ENCODE measurements around the gene ZNF662.

Gene ZNF662

GRCh38 chr3:42884324-42884723 is 21.6 kb upstream of the ZNF662 start:
- TF ChIP-seq GABPA (IDR thresholded peaks at IDR 0.05; ENCODE audit: low read depth) (no peak), REST (IDR thresholded peaks at IDR 0.05; ENCODE audit: insufficient replicate concordance, low read depth) (no peak), POLR2AphosphoS5 (IDR thresholded peaks at IDR 0.05; ENCODE audit: low read depth) (no peak), SPI1 (IDR thresholded peaks at IDR 0.05; ENCODE audit: borderline replicate concordance, low read depth) (no peak), CTCF (IDR thresholded peaks at IDR 0.05; ENCODE audit: insufficient read depth, low read length) (no peak)
- peaks cover 3% of the 10 kb centered on the region for H3K27me3 ChIP-seq (ENCODE audit: insufficient read depth, poor library complexity, severe bottlenecking)
- DNase-seq (ENCODE audit: low read depth in 1 of 2, low spot score in 1 of 2), result no peak
- H3K27ac ChIP-seq (replicated peaks), result no peak overlapping the region
- no peak overlapping the region for H3K4me3 ChIP-seq (replicated peaks; ENCODE audit: insufficient read depth, low read length)

- no peak overlapping the region for H3K4me3 ChIP-seq (replicated peaks; ENCODE audit: insufficient read depth, low read length)
- DNase-seq (ENCODE audit: low read depth in 1 of 2, low spot score in 1 of 2), result no peak
- no peak overlapping the region for H3K27ac ChIP-seq (replicated peaks)
- no peak for TF ChIP-seq POLR2AphosphoS5 (IDR thresholded peaks at IDR 0.05; ENCODE audit: low read depth)
- no peak for TF ChIP-seq GABPA (IDR thresholded peaks at IDR 0.05; ENCODE audit: low read depth)
- no peak for TF ChIP-seq CTCF (IDR thresholded peaks at IDR 0.05; ENCODE audit: insufficient read depth, low read length)
- peaks cover 3% of the 10 kb centered on the region for H3K27me3 ChIP-seq (ENCODE audit: insufficient read depth, poor library complexity, severe bottlenecking)
Measured at GRCh38 chr3:42886294-42886822, 19.6 kb upstream of the ZNF662 start.

- Histone ChIP-seq H3K27me3 (ENCODE audit: insufficient read depth, poor library complexity, severe bottlenecking) (peaks cover 3% of the 10 kb centered on the region), H3K27ac (replicated peaks) (no peak overlapping the region), H3K4me3 (replicated peaks; ENCODE audit: insufficient read depth, low read length) (no peak overlapping the region)
- TF ChIP-seq POLR2AphosphoS5 (IDR thresholded peaks at IDR 0.05; ENCODE audit: low read depth) (no peak), REST (IDR thresholded peaks at IDR 0.05; ENCODE audit: insufficient replicate concordance, low read depth) (no peak), SPI1 (IDR thresholded peaks at IDR 0.05; ENCODE audit: borderline replicate concordance, low read depth) (no peak), CTCF (IDR thresholded peaks at IDR 0.05; ENCODE audit: insufficient read depth, low read length) (no peak), GABPA (IDR thresholded peaks at IDR 0.05; ENCODE audit: low read depth) (no peak)
- DNase-seq (ENCODE audit: low read depth in 1 of 2, low spot score in 1 of 2), result no peak
Measured at GRCh38 chr3:42887084-42887483, 18.9 kb upstream of the ZNF662 start.

- H3K27ac ChIP-seq (replicated peaks), result no peak overlapping the region
- TF ChIP-seq REST (IDR thresholded peaks at IDR 0.05; ENCODE audit: insufficient replicate concordance, low read depth) (no peak), SPI1 (IDR thresholded peaks at IDR 0.05; ENCODE audit: borderline replicate concordance, low read depth) (no peak), GABPA (IDR thresholded peaks at IDR 0.05; ENCODE audit: low read depth) (no peak), CTCF (IDR thresholded peaks at IDR 0.05; ENCODE audit: insufficient read depth, low read length) (no peak)
- DNase-seq (ENCODE audit: low read depth in 1 of 2, low spot score in 1 of 2), result no peak
- no peak overlapping the region for H3K4me3 ChIP-seq (replicated peaks; ENCODE audit: insufficient read depth, low read length)
- H3K27me3 ChIP-seq (ENCODE audit: insufficient read depth, poor library complexity, severe bottlenecking), result peaks cover 3% of the 10 kb centered on the region
Measured at GRCh38 chr3:42891042-42891441, 14.9 kb upstream of the ZNF662 start.

Measured in HL-60 (cell line).